A549 treated with AZD2906 at 1 μM for 4 hours (cell line): ENCODE data around the gene ARSB. TPM values are rescaled to one million over a fixed set of nuclear protein-coding genes. Genes with fewer than 3 reads are reported as not detected.

Experiments used
- total RNA-seq: library from RNA; stranded (reverse); fragments of 200-300 nt; extraction: Qiagen RNA extraction; gene quantifications from 5 replicates; pipeline ENCODE4 v1.2.3, GENCODE V29; 2022

The ARSB gene
- total RNA-seq: 8.1 to 9.6 TPM (median 8.3 TPM) in 5 replicates

DNA sequence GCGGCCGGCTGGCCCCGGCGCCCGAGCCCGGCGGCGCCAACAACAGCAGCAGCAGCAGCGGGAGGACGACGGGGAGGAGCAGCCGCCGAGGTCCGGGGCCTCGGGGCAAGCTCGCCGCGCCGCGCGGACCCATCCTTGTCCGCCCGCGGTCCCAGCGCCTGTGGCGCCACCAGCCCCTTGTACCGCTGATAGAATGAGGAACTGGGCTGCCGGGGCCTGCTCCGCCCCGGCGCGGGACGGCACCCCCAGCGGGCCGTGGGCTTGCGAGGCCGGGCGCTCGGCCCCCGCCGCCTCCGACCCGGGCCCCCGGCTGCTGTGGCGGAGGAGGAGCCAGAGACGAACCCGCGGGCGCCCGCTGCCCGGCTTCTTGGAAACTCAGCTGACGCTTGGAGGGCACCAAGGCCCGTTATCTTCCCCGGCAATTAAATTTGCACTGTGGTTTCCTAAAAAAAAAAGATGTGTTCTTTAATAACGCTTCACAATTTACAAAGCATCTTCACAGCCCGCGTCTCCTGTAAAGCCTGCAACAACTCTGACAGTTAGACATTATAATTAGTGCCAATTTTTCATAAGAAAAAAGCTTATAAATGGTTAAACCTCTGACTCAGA lies at the start of gene ARSB:
ARSB (minus strand) TSS at position 195 of the 609 bp plus-strand sequence; CDS start at position 133, 62 bp downstream.

Other genes with a start within 250 kb of the ARSB start
- gene DMGDH, start 84.4 kb upstream of the ARSB start, total RNA-seq: 0.29 TPM in 1 of 5 replicates, not detected in the others
- not detected in 5 replicates for gene BHMT2, start 84.5 kb upstream of the ARSB start, total RNA-seq
- gene BHMT, start 126.5 kb upstream of the ARSB start, total RNA-seq: 0.07 TPM in 1 of 5 replicates, not detected in the others